Measurements from ENCODE around the gene MYO10.

Gene MYO10

DNA sequence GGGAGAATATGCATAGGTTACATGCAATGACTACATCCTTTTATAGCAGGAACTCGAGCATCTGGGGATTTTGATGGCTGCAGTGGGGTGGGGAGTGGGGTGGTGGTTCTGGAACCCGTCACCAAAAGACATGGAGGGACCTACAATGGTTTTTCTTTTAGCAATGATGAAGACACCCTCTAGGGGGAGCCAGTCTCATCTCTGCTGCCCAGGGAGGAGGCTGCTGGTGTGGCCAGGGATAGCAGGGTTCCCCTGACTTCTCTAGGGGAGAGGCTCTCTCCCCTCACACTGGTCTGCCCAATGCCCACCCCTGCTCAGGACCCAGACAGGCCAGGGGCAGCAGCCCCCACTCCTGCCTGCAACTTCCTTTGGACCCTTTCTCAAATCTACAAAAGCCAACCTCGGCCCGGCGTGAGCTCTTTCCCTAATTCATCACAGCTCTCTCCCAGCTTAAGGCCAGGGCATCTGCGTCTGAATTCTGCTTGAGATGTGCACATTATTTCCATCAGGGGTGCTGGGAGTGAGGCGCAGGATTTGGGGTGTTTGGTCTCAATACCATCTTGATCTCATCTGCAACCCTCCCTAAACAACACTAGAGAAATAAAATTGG, 245.7 kb downstream of the MYO10 start:
- in situ Hi-C loops (cut with MboI; ENCODE audit: low sequenced_read_pairs), result loop anchor here (25.0 kb wide), 1 partner anchor 497 kb away; no protein-coding TSS in a partner anchor

DNA sequence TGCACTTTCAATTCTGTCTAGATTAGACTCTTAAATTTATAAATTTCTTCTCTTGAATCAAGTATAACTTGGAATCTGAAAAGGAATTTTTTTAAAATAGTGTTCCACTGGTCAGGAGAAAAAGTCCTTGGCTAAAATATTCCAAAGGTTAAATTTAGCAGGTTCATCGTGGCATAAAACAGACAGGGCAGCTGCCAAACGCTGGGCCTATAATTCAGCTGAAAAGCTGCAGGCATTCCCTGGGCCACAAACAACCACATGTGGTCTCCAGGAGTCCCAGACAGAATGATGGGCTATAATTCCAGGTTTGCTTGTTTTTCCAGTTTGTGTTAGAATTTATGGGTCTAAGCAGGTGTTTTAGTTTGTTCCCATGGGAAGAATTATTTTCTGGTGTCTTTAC, 248.2 kb downstream of the MYO10 start:
- in situ Hi-C loops (cut with MboI; ENCODE audit: low sequenced_read_pairs), result loop anchor here (25.0 kb wide), 1 partner anchor 499 kb away; no protein-coding TSS in a partner anchor

GRCh38 chr5:16685069-16685468, 251.0 kb downstream of the MYO10 start:
- in situ Hi-C loops (cut with MboI; ENCODE audit: low sequenced_read_pairs), result loop anchor here (25.0 kb wide), 1 partner anchor 502 kb away; no protein-coding TSS in a partner anchor

GRCh38 chr5:16681876-16682275, 254.2 kb downstream of the MYO10 start:
- in situ Hi-C loops (cut with MboI; ENCODE audit: low sequenced_read_pairs), result loop anchor here (25.0 kb wide), 1 partner anchor 505 kb away; no protein-coding TSS in a partner anchor

DNA sequence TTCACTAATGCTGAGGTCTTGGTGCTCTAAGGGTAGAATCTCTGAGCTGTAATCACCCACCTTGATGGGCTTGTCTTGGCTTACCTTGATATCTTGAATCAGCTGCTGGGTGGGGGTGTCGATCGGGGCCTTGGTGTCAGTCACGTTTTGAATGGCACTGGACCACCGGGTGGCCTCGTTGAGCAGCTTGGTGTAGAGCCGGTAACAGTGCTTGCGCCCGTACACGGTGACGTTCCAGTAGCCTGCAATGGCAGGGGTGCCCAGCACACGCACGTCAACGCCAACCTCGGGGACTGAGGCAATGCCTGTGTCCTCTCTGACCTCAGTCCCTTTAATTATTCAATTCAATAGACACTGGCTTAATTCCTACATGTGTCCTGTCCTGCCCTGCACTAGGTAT, 256.2 kb downstream of the MYO10 start:
- in situ Hi-C loops (cut with MboI; ENCODE audit: low sequenced_read_pairs), result loop anchor here (25.0 kb wide), 1 partner anchor 507 kb away; no protein-coding TSS in a partner anchor

DNA sequence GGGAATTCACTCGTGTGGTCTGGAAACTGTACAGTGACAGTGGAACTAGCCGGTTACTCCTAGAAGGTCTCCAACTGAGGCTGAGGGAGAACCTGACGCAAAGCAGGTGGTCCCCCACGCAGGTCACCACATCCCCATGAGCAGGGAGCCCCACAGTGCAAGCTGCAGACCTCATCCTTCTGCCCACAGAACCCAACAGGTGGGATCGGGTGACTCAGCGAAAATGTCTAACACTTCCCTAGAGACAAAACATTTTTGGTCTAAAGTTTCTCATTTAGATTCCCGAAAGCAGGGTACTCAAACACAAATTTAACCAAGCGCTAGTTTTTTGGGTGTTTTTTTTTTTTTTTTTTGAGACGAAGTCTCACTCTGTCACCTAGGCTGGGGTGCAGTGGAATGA, 256.9 kb downstream of the MYO10 start:
- in situ Hi-C loops (cut with MboI; ENCODE audit: low sequenced_read_pairs), result loop anchor here (25.0 kb wide), 1 partner anchor 508 kb away; no protein-coding TSS in a partner anchor

DNA sequence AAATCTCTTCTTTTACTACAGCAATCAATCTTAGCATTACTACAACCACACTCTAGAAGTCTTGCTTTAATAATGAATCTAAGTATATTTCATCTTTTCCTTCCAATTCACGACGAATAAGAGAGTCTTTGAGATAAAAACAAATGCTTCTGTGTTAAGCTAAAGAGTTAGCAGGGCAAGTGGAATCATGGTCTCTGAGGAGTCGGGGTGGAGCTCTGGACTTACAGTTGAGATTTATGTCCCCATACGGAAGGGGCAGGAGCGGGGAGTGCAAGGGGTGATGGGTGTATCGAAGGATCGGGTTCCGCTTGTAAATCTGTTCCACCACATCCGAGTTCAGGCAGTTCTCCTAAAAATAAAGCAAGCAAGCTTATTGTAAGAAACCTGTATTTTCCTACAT, 260.3 kb downstream of the MYO10 start:
- in situ Hi-C loops (cut with MboI; ENCODE audit: low sequenced_read_pairs), result loop anchor here (25.0 kb wide), 1 partner anchor 511 kb away; no protein-coding TSS in a partner anchor

GRCh38 chr5:16674750-16675149, 261.3 kb downstream of the MYO10 start:
- in situ Hi-C loops (cut with MboI; ENCODE audit: low sequenced_read_pairs), result loop anchor here (25.0 kb wide), 1 partner anchor 513 kb away; no protein-coding TSS in a partner anchor

DNA sequence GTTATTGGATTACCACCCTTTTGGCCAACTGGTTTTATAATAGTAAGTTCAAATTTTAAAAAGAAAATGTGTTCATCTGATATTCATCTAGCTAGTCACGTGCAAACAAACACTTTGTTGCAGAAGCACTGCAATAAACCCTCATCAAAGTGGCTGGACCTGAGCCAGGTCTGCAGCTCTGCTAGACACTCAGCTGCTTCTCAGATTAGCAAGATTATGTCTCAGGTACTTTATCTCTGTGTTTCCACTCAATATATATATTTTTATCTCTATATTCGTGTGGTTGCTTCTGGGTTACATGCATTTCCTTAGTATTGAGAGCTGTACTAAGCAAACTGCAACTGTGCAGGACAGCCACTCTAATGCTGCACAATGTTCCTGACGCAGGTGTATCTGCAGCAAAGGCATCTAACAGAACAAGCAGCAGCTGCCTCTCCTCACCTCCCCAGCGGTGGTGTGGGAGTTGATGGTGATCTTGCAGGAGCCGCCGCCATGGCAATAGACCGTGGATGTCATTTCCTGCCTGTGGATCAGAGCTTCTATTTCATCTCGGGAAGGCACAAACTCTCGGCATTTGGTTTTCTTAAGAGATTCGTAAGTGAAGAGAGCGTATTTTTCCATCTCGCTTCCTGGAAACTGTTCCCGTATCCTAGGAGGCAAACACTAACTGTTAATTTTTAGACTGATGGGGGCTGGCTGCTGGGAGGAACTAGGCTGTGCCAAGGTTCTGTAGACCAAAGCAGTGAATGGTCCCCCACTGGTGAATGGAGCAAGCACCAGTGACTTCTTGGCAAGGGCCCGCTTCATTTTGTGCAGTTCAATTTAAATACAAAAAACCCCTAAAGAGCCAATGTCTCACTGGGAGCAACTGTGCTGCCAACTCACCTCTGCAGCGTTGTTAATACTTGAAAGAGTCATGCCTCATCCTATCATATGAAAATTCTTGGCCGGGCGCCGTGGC, 262.6 kb downstream of the MYO10 start:
- in situ Hi-C loops (cut with MboI; ENCODE audit: low sequenced_read_pairs), result no loop called here

DNA sequence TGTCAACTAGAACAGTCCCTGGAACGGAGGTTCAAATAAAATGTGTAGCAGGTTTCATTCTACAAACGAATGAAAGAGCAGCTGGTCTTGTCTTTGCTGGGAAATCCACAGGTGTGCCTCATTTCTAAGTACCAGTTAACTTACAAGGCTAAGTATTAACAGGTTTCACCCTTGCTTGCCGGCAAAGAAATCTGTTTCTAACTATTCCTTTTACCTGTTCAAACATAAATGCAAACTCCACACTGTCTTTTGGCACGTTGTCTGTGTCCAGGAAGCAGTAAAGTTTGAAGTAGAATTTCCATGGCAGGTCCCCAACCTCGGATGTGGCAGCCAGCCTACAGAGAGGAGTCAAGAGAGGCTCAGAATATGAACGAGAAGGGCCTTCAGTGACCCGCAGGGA, 264.9 kb downstream of the MYO10 start:
- in situ Hi-C loops (cut with MboI; ENCODE audit: low sequenced_read_pairs), result no loop called here

GRCh38 chr5:16669776-16670175, 266.3 kb downstream of the MYO10 start:
- in situ Hi-C loops (cut with MboI; ENCODE audit: low sequenced_read_pairs), result no loop called here

DNA sequence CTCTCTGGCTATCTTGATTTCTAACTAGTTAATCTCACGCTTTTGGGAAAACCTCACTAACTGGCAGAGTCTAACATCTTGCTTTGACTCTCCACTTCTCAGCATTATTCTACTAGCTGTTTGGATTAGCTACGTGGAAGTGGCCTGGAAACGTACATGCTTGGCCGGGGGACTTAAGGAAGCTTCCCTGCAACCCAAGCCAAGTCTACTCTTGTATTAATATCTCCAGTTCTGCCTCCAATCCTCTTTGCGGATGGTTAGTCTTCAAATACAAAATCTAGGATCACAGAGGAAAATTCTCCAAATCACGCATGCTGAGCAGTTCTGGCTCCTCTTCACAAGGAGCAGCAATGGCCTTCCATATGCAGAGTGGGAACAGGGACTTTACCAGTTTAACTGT, 267.5 kb downstream of the MYO10 start:
- in situ Hi-C loops (cut with MboI; ENCODE audit: low sequenced_read_pairs), result no loop called here

DNA sequence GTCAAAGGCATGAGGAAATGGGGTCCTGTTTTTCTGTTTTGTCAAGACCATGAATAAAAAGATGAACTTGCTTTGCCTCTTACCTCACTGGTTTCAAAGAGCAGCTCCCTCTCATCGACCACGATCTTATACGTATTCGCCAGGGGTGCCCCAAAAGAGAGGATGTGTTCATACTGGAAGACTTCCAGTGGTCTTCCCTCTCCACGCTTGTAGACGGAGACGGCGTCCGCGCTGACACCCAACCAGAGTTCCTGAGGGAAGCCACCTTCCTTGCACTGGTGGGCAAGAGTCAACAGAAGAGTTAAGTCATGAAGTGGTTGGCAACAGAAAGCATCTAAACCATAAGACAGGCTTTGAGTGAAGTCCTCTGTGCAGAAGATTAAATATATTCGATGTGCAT, 267.9 kb downstream of the MYO10 start:
- in situ Hi-C loops (cut with MboI; ENCODE audit: low sequenced_read_pairs), result no loop called here

- in situ Hi-C loops (cut with MboI; ENCODE audit: low sequenced_read_pairs), result no loop called here
Observed at GRCh38 chr5:16666883-16667398, 269.1 kb downstream of the MYO10 start.

DNA sequence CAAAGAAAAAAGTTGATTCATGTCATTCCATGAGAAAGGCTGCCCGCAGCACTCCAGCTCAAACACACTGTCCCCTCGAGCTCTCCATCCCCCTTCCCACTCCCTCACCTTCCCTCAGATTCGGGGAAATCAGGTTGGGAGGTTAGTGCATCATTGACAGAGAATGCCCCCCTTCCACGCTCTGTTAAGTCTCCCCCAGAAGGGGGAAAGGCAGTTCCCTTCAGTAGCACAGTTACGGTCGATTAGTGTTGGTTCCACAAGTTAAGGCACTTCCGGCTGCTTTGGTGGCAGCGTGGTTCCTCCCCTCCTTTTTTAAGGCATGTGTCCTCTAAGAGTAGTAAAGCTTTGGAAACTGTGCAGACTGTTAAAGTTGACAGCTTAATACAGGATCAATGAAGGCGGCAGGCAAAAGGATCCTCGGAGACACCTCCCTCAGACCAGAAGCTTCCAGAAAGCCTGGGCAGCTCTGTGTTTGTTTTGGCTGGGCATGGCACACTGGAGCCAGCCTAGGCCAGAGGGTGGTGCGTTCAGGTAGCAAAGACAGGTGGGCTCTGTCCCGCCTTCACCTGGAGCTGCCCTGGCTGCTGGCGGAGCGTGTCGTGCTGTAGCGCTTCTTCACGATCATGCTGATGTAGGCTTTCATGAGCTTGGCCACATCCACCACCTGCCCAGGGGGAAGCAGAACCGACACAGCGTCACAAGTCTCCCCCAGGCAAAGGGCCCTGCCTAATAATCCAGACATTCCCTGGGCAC, 269.8 kb downstream of the MYO10 start:
- in situ Hi-C loops (cut with MboI; ENCODE audit: low sequenced_read_pairs), result no loop called here

DNA sequence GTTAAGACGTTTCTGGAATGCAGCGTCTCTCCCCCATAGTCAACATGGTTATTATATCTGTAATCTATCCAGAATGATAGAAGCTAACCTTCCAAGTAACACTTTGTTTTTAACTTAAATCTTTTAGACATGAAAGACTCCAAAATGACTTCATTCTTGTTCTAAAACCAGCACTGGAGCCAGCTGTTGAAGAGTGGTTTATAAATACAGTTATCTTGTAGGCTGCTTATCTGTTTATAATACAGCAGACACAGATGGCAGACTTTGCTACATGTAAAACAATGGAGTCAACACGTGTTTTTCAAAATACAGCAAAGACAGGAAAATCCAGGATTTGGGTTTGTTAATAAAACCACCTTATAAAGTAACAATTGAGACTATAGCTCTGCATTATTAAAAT, 270.5 kb downstream of the MYO10 start:
- in situ Hi-C loops (cut with MboI; ENCODE audit: low sequenced_read_pairs), result no loop called here

DNA sequence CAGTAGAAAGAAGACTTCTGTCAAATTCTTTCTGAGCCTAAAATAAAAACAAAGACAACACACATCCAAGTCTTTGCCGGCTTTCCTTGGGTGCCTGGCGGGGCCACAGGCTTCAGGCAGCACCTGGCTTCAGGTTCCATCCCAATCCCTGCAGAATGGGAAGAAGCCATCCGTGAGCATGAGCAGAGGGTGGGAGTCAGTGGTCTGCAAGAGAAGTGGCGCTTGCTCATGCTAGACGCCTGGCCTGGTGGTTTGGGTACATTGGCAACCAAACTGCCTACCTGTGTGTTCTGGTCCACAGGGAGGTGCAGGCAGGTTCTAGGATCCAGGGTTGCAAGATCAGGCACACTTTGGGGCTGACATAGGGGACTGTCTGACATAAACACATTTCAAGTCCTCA, 271.7 kb downstream of the MYO10 start:
- in situ Hi-C loops (cut with MboI; ENCODE audit: low sequenced_read_pairs), result no loop called here

DNA sequence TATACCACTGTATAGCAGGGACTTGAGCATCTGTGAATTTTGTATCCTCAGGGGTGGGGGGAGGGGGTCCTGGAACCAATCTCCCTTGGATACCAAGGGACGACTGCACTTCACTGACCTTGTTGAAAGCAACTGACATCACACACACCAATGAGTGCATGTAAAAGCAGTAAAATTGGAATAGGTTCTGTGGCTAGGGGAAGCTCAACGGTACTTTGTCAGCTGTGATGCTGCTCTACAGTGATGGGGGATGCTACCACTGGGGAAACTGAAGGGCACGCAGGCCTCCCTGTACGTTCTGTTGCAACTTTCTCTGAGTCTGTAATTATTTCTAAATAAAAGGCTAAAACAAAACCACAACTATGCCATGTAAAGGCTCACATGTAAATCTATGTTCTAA, 272.2 kb downstream of the MYO10 start:
- in situ Hi-C loops (cut with MboI; ENCODE audit: low sequenced_read_pairs), result no loop called here

DNA sequence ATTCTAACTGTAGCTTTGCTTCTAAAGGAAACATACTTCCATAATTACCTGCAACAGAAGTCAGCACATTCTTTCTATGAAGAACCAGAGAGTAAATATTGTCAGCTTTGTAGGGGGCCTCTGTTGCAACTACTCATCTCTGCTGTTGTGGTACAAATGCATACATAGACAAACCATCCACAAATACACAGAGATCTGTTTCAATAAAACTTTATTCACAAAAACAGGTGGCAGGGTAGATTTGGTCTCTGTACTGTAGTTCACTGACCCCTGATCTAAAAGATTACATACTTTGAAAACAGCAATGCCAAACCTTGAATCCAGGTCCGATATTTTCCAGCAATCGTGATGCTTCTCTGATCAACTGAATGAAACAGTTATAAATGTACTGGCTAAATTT, 274.4 kb downstream of the MYO10 start:
- in situ Hi-C loops (cut with MboI; ENCODE audit: low sequenced_read_pairs), result no loop called here

GRCh38 chr5:16660982-16661381, 275.1 kb downstream of the MYO10 start:
- in situ Hi-C loops (cut with MboI; ENCODE audit: low sequenced_read_pairs), result no loop called here

DNA sequence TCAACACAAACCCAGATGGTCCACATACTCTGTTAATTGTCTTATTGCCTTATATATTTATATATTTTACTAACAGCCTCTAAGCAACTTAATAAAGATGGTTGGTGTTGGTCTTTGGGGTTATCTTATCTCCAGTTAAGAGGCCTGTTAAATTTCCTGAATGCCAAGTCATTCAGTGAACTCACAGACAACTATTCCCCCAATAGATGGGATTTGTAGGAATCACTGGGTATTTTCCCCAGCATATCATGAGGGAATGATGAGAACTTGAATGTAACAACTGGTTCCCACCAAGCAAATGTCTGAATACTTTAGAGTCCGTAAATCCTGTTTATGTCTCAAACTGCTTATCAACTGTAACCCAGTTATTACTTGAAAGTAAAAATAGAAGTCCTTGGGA, 276.6 kb downstream of the MYO10 start:
- in situ Hi-C loops (cut with MboI; ENCODE audit: low sequenced_read_pairs), result no loop called here

Measured in HL-60/S4 (cell line).